ENCODE results near the gene SRSF2.

DNA sequence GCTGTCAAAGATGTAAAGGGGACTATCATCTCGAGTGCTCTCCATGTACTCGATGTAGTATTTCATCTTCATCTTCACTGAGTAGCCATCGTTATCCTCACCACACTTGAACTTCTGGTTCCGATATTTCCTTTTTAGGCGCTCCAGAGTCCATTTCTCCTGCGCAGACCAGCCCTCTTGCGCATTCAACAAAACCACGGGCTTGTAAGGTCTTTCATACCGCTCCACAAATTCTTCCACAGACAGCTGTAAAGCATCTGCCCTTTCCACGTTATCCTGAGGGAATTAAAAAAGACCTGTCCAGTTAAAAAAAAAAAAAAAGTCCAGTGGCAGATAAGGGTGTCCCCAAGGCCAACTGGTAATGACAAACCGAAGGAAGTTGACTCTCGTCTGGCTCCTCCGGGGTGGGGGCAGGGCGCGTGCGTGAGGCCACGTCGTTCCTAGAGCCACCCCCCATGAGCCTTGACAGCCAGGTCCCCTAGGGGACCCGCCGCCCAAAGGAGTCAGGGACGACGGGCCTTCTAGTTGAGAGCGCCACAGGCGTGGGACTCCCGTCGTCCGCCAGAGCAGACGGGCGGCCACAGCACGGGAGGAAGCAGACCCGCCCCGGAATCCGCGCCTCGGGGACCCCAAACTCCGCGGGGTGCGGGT lies 11.4 kb downstream of the SRSF2 start:
- TF ChIP-seq, protein P1, sequence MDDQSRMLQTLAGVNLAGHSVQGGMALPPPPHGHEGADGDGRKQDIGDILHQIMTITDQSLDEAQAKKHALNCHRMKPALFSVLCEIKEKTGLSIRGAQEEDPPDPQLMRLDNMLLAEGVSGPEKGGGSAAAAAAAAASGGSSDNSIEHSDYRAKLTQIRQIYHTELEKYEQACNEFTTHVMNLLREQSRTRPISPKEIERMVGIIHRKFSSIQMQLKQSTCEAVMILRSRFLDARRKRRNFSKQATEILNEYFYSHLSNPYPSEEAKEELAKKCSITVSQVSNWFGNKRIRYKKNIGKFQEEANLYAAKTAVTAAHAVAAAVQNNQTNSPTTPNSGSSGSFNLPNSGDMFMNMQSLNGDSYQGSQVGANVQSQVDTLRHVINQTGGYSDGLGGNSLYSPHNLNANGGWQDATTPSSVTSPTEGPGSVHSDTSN (IDR thresholded peaks at IDR 0.05), result no peak
- TF ChIP-seq, protein P2, sequence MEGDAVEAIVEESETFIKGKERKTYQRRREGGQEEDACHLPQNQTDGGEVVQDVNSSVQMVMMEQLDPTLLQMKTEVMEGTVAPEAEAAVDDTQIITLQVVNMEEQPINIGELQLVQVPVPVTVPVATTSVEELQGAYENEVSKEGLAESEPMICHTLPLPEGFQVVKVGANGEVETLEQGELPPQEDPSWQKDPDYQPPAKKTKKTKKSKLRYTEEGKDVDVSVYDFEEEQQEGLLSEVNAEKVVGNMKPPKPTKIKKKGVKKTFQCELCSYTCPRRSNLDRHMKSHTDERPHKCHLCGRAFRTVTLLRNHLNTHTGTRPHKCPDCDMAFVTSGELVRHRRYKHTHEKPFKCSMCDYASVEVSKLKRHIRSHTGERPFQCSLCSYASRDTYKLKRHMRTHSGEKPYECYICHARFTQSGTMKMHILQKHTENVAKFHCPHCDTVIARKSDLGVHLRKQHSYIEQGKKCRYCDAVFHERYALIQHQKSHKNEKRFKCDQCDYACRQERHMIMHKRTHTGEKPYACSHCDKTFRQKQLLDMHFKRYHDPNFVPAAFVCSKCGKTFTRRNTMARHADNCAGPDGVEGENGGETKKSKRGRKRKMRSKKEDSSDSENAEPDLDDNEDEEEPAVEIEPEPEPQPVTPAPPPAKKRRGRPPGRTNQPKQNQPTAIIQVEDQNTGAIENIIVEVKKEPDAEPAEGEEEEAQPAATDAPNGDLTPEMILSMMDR (IDR thresholded peaks at IDR 0.05), result no peak
- TF ChIP-seq KDM5A (IDR thresholded peaks at IDR 0.05) (peak; percentile 16; the same call in 1 of the 2 replicates), KDM1A (IDR thresholded peaks at IDR 0.05; ENCODE audit: low read depth) (no peak), SREBF2 (IDR thresholded peaks at IDR 0.05) (no peak), RNF2 (IDR thresholded peaks at IDR 0.05; ENCODE audit: borderline replicate concordance, low read depth) (no peak), MAZ (IDR thresholded peaks at IDR 0.05; ENCODE audit: borderline replicate concordance, low read depth, low read length) (no peak), SMC3 (IDR thresholded peaks at IDR 0.05) (no peak), EP300 (IDR thresholded peaks at IDR 0.05) (no peak), POLR2A (IDR thresholded peaks at IDR 0.05; ENCODE audit: low read length) (no peak), MAFK (IDR thresholded peaks at IDR 0.05; ENCODE audit: partially characterized antibody) (no peak)
- TF ChIP-seq, protein P3, sequence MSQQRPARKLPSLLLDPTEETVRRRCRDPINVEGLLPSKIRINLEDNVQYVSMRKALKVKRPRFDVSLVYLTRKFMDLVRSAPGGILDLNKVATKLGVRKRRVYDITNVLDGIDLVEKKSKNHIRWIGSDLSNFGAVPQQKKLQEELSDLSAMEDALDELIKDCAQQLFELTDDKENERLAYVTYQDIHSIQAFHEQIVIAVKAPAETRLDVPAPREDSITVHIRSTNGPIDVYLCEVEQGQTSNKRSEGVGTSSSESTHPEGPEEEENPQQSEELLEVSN (IDR thresholded peaks at IDR 0.05; ENCODE audit: borderline replicate concordance, low read depth), result no peak
